Mesendoderm (in vitro differentiated cells): ENCODE results near the gene BRAF.

Experiments used
- DNase-seq: peaks from one replicate; pipeline ENCODE4 v3.0.0; 2013
- H2AK5ac ChIP-seq: 2 replicates; pipeline ENCODE4 v1.6.1; 2013; ENCODE audit warnings: low read length, inconsistent platforms
- H2BK120ac ChIP-seq: 2 replicates; pipeline ENCODE4 v1.6.1; 2013; ENCODE audit warnings: low read depth, mild to moderate bottlenecking, low read length, moderate library complexity, mixed read lengths
- H2BK15ac ChIP-seq: replicated peaks from 2 replicates; pipeline ENCODE4 v1.6.1; 2013; ENCODE audit warnings: low read depth, mild to moderate bottlenecking, moderate library complexity
- H2BK5ac ChIP-seq: 2 replicates; pipeline ENCODE4 v1.6.1; 2013; ENCODE audit warnings: low read length, inconsistent platforms
- H3K18ac ChIP-seq: 2 replicates; pipeline ENCODE4 v1.6.1; 2013; ENCODE audit warnings: mild to moderate bottlenecking, low read length, mixed read lengths
- H3K23ac ChIP-seq: one replicate; pipeline ENCODE4 v1.6.1; 2013; ENCODE audit warnings: low read length
- H3K27ac ChIP-seq: 2 replicates; pipeline ENCODE4 v1.5.1; 2013; ENCODE audit warnings: low read depth, mild to moderate bottlenecking, inconsistent platforms, low read length, moderate library complexity
- H3K27me3 ChIP-seq: 2 replicates; pipeline ENCODE4 v1.6.1; 2013; ENCODE audit warnings: low read length, control low read depth, mild to moderate bottlenecking, inconsistent platforms; ENCODE audit not compliant: insufficient read depth, poor library complexity
- H3K36me3 ChIP-seq: 2 replicates; pipeline ENCODE4 v1.6.1; 2013; ENCODE audit warnings: low read length, inconsistent platforms; ENCODE audit not compliant: control insufficient read depth, insufficient read depth
- H3K4ac ChIP-seq: one replicate; pipeline ENCODE4 v1.6.1; 2013; ENCODE audit warnings: low read depth, mild to moderate bottlenecking, low read length, moderate library complexity
- H3K4me1 ChIP-seq: 2 replicates; pipeline ENCODE4 v1.6.1; 2013; ENCODE audit warnings: low read depth, low read length, inconsistent platforms; ENCODE audit not compliant: control insufficient read depth
- H3K4me2 ChIP-seq: 2 replicates; pipeline ENCODE4 v1.6.1; 2013; ENCODE audit warnings: low read length
- H3K4me3 ChIP-seq: 2 replicates; pipeline ENCODE4 v1.5.1; 2013; ENCODE audit warnings: mild to moderate bottlenecking, low read length
- H3K56ac ChIP-seq: one replicate; pipeline ENCODE4 v1.6.1; 2013; ENCODE audit warnings: low read length
- H3K79me1 ChIP-seq: 2 replicates; pipeline ENCODE4 v1.6.1; 2013; ENCODE audit warnings: low read length, inconsistent platforms
- H3K79me2 ChIP-seq: 2 replicates; pipeline ENCODE4 v1.6.1; 2013; ENCODE audit warnings: mild to moderate bottlenecking, low read length; ENCODE audit not compliant: control insufficient read depth, insufficient read depth
- H3K9ac ChIP-seq: 2 replicates; pipeline ENCODE4 v1.6.1; 2013; ENCODE audit warnings: low read length, inconsistent platforms
- H4K5ac ChIP-seq: one replicate; pipeline ENCODE4 v1.6.1; 2013; ENCODE audit warnings: low read length
- H4K8ac ChIP-seq: one replicate; pipeline ENCODE4 v1.6.1; 2013; ENCODE audit warnings: low read depth, mild to moderate bottlenecking, control low read depth, low read length, moderate library complexity
- WGBS: extraction: QIAGEN DNeasy Blood & Tissue Kit; methylation state at CpG from one replicate; pipeline ENCODE4 v1.1.7; 2013; ENCODE audit warnings: low lambda C conversion rate, missing lambda C conversion rate; ENCODE audit not compliant: insufficient coverage; ENCODE audit errors: extremely low coverage; 5-methylcytosine and 5-hydroxymethylcytosine counted together

Gene BRAF

DNA sequence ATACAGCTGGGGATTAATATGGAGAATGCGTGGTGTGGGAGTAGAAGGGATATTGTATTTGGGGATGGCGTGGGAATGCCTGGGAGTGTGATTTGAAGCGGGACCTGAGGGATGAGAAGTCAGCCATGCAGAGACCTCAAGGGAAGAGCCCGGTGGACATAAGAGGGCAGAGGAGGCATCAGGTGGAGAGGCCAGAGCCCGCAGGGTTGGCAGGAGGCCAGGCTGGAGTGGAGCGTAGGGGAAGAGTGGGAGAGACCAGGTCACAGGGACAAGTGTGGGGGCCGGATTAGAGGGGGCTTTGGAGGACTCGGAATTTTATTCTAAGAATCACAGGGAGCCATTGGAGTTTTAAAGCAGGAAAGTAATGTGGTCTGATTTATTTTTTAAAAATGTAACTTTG, 226.3 kb downstream of the BRAF start:
- no peak overlapping the region for H3K4me3 ChIP-seq
- DNase-seq = no peak
- H3K27me3 ChIP-seq = no peaks in the 10 kb centered on the region
- H3K4me1 ChIP-seq = no peaks in the 10 kb centered on the region
- no peak overlapping the region for H4K5ac ChIP-seq
- H3K79me2 ChIP-seq = peaks cover 22% of the 10 kb centered on the region
- H3K4me2 ChIP-seq = no peak overlapping the region
- no peak overlapping the region for H4K8ac ChIP-seq
- no peak overlapping the region for H3K23ac ChIP-seq
- H2BK120ac ChIP-seq = no peak overlapping the region
- peaks cover 10% of the 10 kb centered on the region for H3K79me1 ChIP-seq
- no peak overlapping the region for H2AK5ac ChIP-seq
- no peak overlapping the region for H3K27ac ChIP-seq
- H2BK5ac ChIP-seq = no peak overlapping the region
- 100% methylated on average over 2 of the region's 8 CpGs for WGBS
- H3K18ac ChIP-seq = no peak overlapping the region
- H3K56ac ChIP-seq = no peak overlapping the region
- H2BK15ac ChIP-seq = no peak overlapping the region
- no peak overlapping the region for H3K9ac ChIP-seq
- no peak overlapping the region for H3K4ac ChIP-seq
- no peaks in the 10 kb centered on the region for H3K36me3 ChIP-seq

- peak overlapping the region; percentile 43 for H3K4me2 ChIP-seq
- no CpG with 5 or more reads among the region's 24 CpGs for WGBS
- H3K56ac ChIP-seq = peak overlapping the region; percentile 100
- H3K18ac ChIP-seq = no peak overlapping the region
- H3K79me1 ChIP-seq = peaks cover 8% of the 10 kb centered on the region
- H3K27me3 ChIP-seq = no peaks in the 10 kb centered on the region
- no peak overlapping the region for H3K4ac ChIP-seq
- H3K79me2 ChIP-seq = peaks cover 22% of the 10 kb centered on the region
- peak overlapping the region; percentile 41 for H3K27ac ChIP-seq
- H4K5ac ChIP-seq = no peak overlapping the region
- H2BK5ac ChIP-seq = no peak overlapping the region
- H4K8ac ChIP-seq = no peak overlapping the region
- DNase-seq = no peak
- no peak overlapping the region for H2BK15ac ChIP-seq
- H3K4me1 ChIP-seq = no peaks in the 10 kb centered on the region
- no peaks in the 10 kb centered on the region for H3K36me3 ChIP-seq
- H2AK5ac ChIP-seq = no peak overlapping the region
- peak overlapping the region; percentile 62 for H3K4me3 ChIP-seq
- peak overlapping the region; percentile 96 for H3K9ac ChIP-seq
- H2BK120ac ChIP-seq = no peak overlapping the region
- peak overlapping the region; percentile 37 for H3K23ac ChIP-seq
These were observed 227.1 kb downstream of the BRAF start for GRCh38 chr7:140697447-140698143.

DNA sequence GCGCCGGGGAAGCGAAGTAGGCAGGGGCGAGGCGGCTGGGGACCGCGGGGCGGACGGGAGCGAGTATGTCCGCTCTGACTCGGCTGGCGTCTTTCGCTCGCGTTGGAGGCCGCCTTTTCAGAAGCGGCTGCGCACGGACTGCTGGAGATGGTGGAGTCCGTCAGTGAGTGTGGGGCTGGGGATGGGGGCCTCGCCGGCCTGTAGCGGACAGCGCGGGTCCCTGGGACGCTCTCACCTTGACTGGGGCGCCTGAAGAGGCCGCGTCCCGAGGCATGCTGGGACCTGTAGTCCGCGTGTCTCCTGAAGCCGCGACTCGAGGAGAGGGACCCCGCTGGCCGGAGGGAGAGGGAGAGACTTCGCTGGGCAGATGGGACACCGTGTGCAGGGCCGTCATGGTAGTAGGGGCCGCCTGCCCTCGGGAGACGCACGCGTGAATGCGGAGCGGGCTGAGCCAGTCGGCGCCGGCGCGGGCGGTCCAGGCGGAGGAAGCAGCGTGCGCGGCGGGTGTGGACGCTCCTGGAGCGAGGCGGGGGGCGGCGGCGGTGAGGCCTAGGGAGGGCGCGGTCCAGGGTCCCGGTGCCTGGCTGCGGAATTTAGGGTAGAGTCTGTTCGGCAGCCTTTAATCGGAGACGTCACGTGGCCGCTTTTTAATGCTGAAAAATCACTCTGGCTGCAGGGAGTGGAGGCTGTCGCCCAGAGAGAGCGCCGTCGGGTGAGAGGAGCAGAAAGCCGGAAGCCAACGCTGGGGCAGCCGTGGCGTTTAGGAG, 227.9 kb downstream of the BRAF start, which contains the start of gene NDUFB2:
Gene NDUFB2 (plus strand): TSS at position 29 of the 767 bp plus-strand sequence. CDS start 37 bp downstream, at position 66.
- Histone ChIP-seq H3K4me3 (peak within 1 kb of the TSS; percentile 62), H4K5ac (peak within 1 kb of the TSS; percentile 59), H3K56ac (peak within 1 kb of the TSS; percentile 100), H3K27me3 (no peaks in the 10 kb centered on the region), H4K8ac (no peak within 1 kb of the TSS), H3K23ac (peak within 1 kb of the TSS; percentile 48), H3K79me1 (peaks cover 8% of the 10 kb centered on the region), H2BK120ac (no peak within 1 kb of the TSS), H3K4me1 (no peaks in the 10 kb centered on the region), H2BK5ac (peak within 1 kb of the TSS; percentile 90), H3K18ac (no peak within 1 kb of the TSS), H3K9ac (peak within 1 kb of the TSS; percentile 96), H2AK5ac (no peak within 1 kb of the TSS), H3K4me2 (peak within 1 kb of the TSS; percentile 54), H3K79me2 (peaks cover 22% of the 10 kb centered on the region), H2BK15ac (no peak within 1 kb of the TSS), H3K36me3 (no peaks in the 10 kb centered on the region), H3K4ac (no peak within 1 kb of the TSS), H3K27ac (peak within 1 kb of the TSS; percentile 41)
- peak; percentile 95 for DNase-seq
- no CpG with 5 or more reads among the region's 82 CpGs for WGBS

DNA sequence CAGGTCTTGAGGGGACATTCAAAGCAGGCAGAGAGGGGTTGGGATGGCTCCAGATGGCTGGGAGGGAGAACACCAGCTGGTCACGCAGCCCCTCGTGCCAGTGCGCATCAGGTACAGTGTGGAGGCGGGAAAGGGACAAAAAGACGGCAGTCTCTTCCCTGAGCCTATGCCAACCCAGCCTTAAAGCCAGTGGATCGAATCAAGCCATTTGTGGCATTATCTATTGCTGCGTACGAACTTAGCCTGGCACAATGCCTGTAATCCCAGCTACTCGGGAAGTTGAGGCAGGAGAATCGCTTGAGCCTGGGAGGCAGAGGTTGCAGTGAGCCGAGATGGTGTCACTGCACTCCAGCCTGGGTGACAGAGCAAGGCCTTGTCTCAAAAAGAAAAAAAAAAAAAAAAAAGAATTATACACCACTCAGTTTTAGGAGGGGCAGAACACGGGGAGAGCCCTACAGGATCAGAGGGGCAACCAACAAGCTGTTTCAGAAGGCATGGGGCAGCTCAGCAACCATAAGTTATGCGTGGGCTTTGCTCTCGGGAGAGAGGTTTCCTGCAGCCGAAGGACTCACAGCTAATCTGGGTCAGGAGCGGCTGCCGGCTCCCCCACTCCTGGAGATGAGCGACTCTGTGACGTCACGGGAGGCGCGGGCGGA, 228.6 kb downstream of the BRAF start:
- H3K23ac ChIP-seq = peak overlapping the region; percentile 48
- no peaks in the 10 kb centered on the region for H3K4me1 ChIP-seq
- H3K27ac ChIP-seq = no peak overlapping the region
- no peak overlapping the region for H2BK5ac ChIP-seq
- no peak overlapping the region for H4K8ac ChIP-seq
- peaks cover 8% of the 10 kb centered on the region for H3K79me1 ChIP-seq
- no peaks in the 10 kb centered on the region for H3K36me3 ChIP-seq
- H2AK5ac ChIP-seq = no peak overlapping the region
- H3K4me2 ChIP-seq = peak overlapping the region; percentile 37
- peak overlapping the region; percentile 59 for H4K5ac ChIP-seq
- H3K27me3 ChIP-seq = no peaks in the 10 kb centered on the region
- no peak overlapping the region for H2BK15ac ChIP-seq
- no peak overlapping the region for H3K4me3 ChIP-seq
- H3K79me2 ChIP-seq = peaks cover 21% of the 10 kb centered on the region
- peak; percentile 96 for DNase-seq
- no peak overlapping the region for H2BK120ac ChIP-seq
- H3K4ac ChIP-seq = no peak overlapping the region
- peak overlapping the region; percentile 86 for H3K56ac ChIP-seq
- no CpG with 5 or more reads among the region's 23 CpGs for WGBS
- H3K18ac ChIP-seq = no peak overlapping the region
- H3K9ac ChIP-seq = peak overlapping the region; percentile 72

GRCh38 chr7:140695381-140695780, 229.3 kb downstream of the BRAF start:
- DNase-seq = no peak
- Histone ChIP-seq H3K23ac (no peak overlapping the region), H2AK5ac (no peak overlapping the region), H3K18ac (no peak overlapping the region), H3K9ac (no peak overlapping the region), H3K4me2 (no peak overlapping the region), H3K27me3 (no peaks in the 10 kb centered on the region), H3K27ac (no peak overlapping the region), H3K4ac (no peak overlapping the region), H4K5ac (no peak overlapping the region), H3K79me2 (peaks cover 21% of the 10 kb centered on the region), H3K79me1 (peaks cover 8% of the 10 kb centered on the region), H2BK120ac (no peak overlapping the region), H2BK5ac (no peak overlapping the region), H2BK15ac (no peak overlapping the region), H3K56ac (no peak overlapping the region), H3K36me3 (no peaks in the 10 kb centered on the region), H4K8ac (no peak overlapping the region), H3K4me3 (no peak overlapping the region), H3K4me1 (no peaks in the 10 kb centered on the region)
- no CpG with 5 or more reads among the region's 11 CpGs for WGBS
